Keratinocyte (primary cell): Measurements from ENCODE around the gene WSB1.

Source experiments
- EZH2 ChIP-seq: IDR thresholded peaks from one replicate; pipeline ENCODE4 v1.6.1; 2012; ENCODE audit warnings: inconsistent platforms, mild to moderate bottlenecking, low read length, moderate library complexity
- TF ChIP-seq, protein P1 (sequence below), 3 experiments: IDR thresholded peaks in 1 of 3; conservative IDR thresholded peaks in 1 of 3; optimal IDR thresholded peaks in 1 of 3; 2 replicates in 2 of 3; 3 replicates in 1 of 3; pipeline versions ENCODE3 to v1.5.1; 2011; ENCODE audit warnings: low read length in 3 of 3, mild to moderate bottlenecking in 3 of 3, moderate library complexity in 2 of 3, control low read depth in 1 of 3, inconsistent platforms in 1 of 3; ENCODE audit not compliant: insufficient read depth in 2 of 3; ENCODE audit errors: extremely low read depth in 1 of 3

- TF ChIP-seq, protein P1, sequence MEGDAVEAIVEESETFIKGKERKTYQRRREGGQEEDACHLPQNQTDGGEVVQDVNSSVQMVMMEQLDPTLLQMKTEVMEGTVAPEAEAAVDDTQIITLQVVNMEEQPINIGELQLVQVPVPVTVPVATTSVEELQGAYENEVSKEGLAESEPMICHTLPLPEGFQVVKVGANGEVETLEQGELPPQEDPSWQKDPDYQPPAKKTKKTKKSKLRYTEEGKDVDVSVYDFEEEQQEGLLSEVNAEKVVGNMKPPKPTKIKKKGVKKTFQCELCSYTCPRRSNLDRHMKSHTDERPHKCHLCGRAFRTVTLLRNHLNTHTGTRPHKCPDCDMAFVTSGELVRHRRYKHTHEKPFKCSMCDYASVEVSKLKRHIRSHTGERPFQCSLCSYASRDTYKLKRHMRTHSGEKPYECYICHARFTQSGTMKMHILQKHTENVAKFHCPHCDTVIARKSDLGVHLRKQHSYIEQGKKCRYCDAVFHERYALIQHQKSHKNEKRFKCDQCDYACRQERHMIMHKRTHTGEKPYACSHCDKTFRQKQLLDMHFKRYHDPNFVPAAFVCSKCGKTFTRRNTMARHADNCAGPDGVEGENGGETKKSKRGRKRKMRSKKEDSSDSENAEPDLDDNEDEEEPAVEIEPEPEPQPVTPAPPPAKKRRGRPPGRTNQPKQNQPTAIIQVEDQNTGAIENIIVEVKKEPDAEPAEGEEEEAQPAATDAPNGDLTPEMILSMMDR (optimal IDR thresholded peaks at IDR 0.05 in 1 of 3, IDR thresholded peaks at IDR 0.05 in 1 of 3, conservative IDR thresholded peaks at IDR 0.05 in 1 of 3; ENCODE audit: extremely low read depth in 1 of 3, insufficient read depth in 2 of 3, low read length in 3 of 3), result no peak
- TF ChIP-seq EZH2, result no peak
Observed at GRCh38 chr17:27244491-27245223, 49.3 kb upstream of the WSB1 start.
